VCaP (cell line): ENCODE measurements around the gene ANKRD11.
A peak's percentile ranks its signal among the peaks of the same experiment; 100 is the strongest.

Experiments
- H3K27ac ChIP-seq: fragments of 450-650 bp; 2 replicates; pipeline ENCODE4 v1.5.1; 2017
- CTCF ChIP-seq: fragments of 450-650 bp; conservative IDR thresholded peaks from 2 replicates; pipeline ENCODE4 v1.5.1; 2017; ENCODE audit warnings: mild to moderate bottlenecking, moderate library complexity

ANKRD11 gene

GRCh38 chr16:89377453-89377848 lies 112.9 kb downstream of the ANKRD11 start:
- no peak overlapping the region for H3K27ac ChIP-seq
- no peak for TF ChIP-seq CTCF

GRCh38 chr16:89376812-89377452 lies 113.4 kb downstream of the ANKRD11 start:
- no peak for TF ChIP-seq CTCF

DNA sequence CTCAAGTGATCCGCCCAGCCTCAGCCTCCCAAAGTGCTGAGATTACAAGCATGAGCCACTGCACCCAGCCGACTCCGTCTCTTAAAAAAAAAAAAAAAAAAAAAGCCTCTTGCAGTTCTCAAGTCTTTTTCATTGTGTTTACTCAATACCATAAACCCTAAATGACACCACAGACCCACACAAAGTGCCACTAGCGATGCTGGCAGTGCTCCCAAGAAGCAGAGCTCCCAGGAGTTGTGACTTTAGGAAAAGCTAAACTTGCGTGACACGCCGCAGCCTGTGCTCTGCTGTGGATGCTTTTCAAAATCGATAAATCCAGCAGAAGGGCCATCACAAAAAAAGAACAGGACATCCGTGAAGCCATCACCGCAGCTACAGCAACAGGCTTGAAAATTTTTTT lies 114.7 kb downstream of the ANKRD11 start:
- H3K27ac ChIP-seq: peak overlapping the region; percentile 30
- TF ChIP-seq CTCF: no peak

More at GRCh38 chr16:89376812-89377452, 113.4 kb downstream of the ANKRD11 start:
- H3K27ac ChIP-seq: no peak overlapping the region

GRCh38 chr16:89375021-89375420 lies 115.3 kb downstream of the ANKRD11 start:
- peak overlapping the region; percentile 30 for H3K27ac ChIP-seq
- no peak for TF ChIP-seq CTCF

DNA sequence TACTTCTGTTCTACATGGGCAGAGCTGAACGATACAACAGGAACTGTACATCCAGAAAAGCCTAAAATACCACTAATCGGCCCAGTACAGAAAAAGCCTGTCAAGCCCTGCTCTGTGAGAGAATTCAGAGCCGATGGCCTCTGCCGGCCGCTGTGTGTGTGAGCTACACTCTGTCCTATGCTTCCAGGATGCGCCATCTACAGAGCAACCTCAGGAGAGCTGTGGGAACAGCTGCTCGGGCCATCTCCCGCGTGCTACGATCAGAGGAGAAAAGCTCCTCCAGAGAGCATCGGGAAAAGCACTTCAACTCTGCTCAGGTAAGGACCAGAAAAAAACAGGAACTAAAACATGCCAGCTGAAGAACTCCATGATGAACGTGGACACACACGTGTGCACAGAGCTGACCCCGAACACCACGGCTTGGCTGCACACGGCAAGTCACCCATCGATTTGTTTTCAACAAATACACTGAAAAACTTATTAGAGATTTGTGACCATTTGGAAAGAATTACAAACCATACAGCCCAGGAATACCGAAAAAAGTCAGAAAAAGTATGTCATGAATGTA lies 115.9 kb downstream of the ANKRD11 start:
- H3K27ac ChIP-seq: peak overlapping the region; percentile 30; the same call in 1 of the 2 replicates
- peak; percentile 15; the same call in 1 of the 2 replicates for TF ChIP-seq CTCF

DNA sequence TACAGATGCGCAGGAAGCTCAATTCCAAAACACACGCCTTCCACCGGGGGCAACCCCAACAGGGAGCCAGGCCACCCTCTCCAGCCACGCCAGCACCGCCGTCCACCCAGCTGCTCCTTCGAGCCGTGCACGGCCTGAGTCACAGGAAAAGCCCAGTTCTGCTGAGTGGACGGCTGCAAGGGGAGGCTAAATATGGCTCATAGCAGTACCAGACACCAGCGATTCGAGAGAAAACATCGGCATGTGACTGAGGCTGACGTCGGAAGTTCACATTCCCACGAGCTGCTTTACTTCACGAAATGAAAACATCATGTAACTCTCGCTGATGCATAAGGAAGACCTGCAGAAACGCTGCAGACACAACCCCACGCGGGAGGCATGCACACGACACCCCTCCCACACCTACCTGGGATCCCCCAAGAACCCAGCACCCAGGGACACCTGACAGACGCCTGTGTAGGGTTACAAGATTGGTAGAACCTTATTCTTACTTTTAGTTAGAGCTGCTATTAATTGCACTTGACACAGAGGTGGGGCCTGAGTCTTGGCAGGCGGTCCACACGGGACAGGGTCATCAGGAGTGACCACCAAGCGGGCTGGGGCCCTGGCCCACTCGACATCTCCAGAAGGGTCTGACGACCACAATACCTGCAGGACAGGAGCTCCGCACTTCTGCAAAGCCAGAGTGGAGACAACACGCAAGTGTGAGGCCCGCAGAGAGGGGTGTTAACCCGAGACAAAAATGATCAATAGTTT lies 116.8 kb downstream of the ANKRD11 start:
- H3K27ac ChIP-seq: no peak overlapping the region
- TF ChIP-seq CTCF: no peak

- H3K27ac ChIP-seq: no peak overlapping the region
- TF ChIP-seq CTCF: no peak
Measured at GRCh38 chr16:89371968-89372634, 118.3 kb downstream of the ANKRD11 start.
